GM21723 (cell line): Measurements from ENCODE around the gene ALKBH4.
"Not testable (repeated sequence)": the region's sequence is repeated elsewhere in the genome, so short reads cannot be mapped to it uniquely, and the experiment has no call there.

Experiments
- ATAC-seq: cut with Tn5 transposase; IDR thresholded peaks from one replicate; pipeline ENCODE4 v1.9.1; 2021; ENCODE audit warnings: mild to moderate bottlenecking, moderate library complexity; ENCODE audit not compliant: unreplicated experiment

Gene ALKBH4

DNA sequence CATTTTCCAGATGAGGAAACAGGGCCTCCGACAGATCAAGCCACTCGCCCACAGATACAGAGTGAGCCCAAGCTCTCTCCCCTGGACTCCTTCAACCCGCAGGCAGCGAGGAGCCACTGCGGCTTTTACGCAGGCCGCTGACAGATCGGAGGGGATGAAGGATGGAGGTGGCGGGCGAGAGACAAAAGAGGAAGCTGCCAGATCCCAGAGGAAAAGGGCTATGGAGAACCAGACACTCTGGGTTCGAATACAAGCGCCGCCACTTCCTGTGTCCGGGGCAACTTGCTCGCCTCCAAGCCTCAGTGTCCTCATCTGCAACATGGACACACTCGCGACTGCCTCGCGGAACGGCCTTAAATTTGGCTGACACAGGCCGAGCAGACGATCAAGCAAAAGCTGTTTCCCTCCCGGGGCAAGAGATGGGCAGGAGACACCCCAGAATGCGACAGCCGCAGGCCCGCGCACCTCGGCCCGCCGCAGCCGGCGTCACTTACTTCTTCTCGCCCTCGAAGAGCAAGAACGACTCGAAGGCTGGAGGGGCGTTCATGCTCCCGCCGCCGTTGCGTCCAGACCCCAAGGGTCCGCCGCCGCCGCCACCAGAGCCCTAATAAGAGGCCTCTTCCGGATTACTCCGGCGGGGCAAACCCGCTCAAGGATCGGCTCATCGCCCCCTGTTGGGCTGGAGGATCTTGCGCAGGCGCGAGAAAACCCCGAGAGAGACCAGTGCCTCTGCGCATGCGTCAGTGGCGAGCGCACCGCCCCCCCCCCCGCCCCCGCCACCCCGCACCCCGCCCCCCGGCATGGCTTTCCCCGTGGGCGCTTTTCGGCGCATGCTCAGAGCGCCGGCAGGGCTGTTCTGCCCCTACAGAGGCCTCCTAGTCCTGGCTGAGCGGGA lies 13.9 kb upstream of the ALKBH4 start, which contains the start of gene POLR2J:
Gene POLR2J, minus strand, starts transcription at position 609 of the 895 bp plus-strand sequence. Its CDS starts 62 bp downstream, at position 547.
- peak; percentile 86 for ATAC-seq

DNA sequence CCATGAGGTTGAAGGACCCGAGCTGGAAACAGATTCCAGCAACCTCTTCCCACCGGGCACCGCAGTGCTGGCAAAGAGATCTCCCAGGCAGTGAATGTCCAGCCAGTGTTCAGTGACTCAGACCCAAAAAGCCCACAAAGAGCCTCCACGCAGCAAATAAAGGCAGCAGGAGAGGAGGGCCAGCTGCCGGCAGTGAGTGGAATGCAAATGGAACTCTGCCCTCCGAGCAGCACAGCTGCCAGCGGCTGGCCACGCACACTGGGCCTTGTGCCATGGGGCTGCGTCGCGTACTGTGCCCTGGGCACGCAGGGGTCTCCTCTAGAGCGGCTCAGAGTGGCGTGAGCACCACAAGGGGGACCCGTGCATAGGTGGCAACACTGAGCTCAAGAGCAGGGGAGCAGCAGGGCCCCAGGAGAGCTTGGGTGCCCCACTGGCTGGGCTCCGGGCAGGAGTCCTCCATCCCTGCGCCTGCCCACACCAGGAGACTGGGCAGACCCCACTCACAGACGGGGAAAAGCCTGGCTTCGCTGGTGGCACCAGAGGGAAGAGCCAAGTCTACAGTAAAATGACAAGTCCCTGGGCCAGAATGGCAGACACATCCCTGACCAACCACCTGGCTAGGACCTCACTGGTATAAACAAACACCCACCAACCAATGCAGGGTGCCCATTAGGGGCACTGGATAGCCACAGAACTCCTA lies 10.2 kb upstream of the ALKBH4 start:
- not testable (repeated sequence) for ATAC-seq

DNA sequence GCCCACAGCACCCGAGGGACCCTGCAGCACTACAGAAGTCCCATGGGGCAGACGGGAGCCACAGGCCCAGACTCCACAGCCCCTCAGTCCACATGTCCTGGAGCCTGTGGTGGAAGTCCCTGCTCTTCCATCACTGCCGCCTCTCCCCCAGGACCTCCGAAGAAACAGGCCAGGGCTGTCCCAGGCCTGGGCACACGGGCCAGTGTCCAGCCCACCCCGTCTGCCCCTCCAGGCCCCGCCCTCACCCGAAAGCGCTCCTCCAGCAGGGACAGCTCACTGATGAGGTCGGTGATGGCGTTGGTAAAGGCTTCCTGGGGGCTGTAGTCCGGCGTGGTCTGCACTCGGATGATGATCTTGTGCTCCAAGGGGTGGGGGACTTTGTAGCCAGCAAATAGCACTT lies 9.5 kb upstream of the ALKBH4 start:
- ATAC-seq = not testable (repeated sequence)

DNA sequence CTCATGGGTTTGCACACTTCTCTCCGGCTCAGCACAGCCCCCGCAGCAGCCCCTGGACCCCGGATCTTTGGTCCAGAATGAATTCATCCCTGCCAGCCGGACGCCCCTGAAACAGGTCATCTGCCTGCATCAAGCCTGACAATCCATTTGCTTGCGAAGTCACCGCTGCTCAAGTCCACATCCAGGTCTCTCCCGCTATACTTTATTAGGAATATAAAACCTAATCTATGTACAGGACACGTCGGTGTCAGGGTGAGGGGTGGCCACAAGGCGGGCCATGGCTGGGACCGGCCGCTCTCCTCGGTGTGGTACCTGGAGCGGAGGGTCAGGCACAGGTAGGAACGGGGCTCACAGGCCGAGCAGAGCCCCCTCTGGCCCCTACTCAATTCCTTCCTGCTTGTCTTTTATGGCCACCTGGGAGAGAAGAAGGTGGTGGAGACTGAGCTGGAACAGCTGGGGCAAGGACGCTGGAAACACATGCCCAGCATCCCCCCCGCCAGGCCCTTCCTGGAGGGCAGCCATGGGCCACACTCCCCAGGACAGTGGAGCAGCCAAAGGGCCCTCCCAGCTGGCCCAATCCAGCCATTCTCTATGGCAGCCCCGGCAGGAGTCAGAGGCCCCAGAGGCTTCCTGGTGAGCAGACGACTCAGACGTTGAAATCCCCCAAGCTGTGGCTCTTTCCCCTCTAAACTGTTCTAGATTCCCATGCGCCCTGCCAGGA lies 8.8 kb upstream of the ALKBH4 start:
- ATAC-seq = no peak

DNA sequence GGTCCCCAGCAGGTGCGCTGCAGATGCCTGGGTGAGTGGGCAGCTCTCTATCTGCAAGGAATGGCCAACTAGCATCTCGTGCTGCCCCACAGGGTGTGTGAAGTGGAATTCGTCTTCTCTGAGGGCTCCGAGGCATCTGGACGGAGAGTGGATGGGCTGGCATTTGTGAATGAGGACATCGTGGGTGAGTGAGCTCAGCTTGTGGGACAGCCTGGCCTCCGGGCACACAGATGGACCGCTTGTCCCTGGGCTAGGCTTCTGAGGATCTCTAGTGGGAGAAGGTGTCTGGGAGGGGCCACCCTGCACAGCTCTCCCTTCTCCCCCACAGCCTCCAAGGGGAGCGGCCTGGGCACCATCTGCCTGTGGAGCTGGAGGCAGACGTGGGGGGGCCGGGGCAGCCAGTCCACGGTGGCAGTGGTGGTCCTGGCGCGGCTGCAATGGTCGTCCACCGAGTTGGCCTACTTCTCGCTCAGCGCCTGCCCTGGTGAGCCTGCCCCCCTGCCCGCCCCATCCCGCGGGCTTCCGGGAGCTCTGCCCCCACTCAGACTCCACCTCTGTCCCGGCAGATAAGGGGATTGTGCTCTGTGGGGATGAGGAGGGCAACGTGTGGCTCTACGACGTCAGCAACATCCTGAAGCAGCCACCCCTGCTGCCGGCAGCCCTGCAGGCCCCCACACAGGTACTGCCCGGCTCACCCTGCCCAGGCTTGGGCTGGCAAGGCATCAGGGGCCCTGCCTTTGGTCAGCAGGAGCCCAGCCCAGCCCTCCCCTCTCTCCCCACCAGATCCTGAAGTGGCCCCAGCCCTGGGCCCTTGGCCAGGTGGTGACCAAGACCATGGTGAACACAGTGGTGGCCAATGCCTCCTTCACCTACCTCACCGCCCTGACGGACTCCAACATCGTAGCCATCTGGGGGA lies 7.7 kb upstream of the ALKBH4 start:
- ATAC-seq = no peak

DNA sequence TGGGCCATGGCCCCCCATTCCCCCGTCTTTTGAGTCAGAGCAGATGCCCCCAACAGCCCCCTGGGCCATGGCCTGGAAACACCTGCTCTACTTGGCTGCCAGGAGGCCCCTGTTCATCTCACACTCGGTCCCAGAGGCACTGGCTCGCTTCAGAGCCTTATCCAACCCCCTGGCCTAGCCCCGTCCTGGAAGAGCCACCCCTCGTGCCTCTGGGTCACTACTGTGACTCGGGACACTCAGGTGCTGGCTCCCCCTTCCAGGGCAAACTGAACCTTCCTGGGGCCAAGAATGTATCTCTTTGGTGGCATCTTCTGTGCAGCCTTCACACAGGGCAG lies 7.1 kb upstream of the ALKBH4 start:
- no peak for ATAC-seq

DNA sequence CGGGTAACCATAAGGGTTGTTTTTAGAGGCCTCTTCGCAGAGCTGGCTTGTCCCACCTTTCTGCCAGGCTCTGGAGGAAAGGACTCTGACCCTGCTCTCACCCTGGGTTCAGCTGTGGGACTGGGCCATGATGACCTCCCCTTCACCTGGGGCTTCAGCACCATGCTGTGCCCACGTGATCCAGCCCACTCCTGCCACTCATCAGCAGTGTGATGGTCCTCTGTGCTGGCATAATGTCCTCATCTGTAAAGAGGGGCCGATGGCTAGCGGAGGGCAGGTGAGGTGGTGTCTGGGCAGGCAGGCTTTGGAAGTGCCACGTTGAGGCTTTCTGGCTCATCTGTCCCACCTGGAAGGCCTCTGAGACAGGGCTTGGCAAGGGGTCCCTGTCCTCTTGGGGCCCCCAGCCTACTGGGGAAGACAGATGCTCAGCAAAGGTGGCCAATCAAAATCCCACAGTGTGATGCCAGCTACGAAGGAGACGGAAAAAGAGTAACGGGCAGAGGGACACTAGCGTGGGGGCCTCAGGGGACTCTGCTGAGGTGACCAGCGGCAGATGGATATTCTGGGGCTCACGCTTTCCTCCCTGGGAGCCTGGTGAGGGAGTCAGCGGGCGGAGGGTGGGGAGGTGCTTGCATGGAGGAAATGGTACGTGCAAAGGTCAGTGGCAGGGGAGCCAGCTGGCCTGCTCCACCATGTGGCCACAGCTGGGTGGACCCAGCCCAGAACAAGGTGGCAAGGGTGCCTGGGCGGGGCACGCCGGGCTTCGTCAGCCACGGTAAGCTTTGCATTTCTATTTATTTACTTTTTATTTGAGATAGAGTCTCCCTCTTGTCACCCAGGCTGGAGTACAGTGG lies 5.5 kb upstream of the ALKBH4 start:
- no peak for ATAC-seq

DNA sequence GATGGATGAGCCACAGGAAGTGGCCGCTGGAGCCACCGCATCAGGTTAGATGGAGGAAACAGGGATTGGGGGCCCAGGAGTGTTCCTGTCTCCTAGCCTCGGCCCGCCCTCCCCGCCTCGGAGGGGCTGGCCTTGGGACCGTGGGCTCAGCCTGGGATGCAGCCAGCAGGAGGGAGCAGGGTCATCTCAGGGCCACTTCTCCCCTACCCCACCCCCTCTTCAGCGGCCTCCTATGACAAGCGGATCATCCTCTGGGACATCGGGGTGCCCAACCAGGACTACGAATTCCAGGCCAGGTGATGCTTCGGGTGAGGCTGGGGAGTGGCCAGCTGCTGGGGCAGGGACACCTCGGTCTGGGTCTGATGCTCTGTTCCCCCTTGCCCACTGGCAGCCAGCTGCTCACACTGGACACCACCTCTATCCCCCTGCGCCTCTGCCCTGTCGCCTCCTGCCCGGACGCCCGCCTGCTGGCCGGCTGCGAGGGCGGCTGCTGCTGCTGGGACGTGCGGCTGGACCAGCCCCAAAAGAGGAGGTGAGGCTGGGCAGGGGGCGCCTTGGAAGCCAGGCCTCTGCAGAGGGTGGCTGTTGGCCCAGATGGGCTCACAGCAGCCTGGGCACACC lies 4.8 kb upstream of the ALKBH4 start:
- no peak for ATAC-seq

DNA sequence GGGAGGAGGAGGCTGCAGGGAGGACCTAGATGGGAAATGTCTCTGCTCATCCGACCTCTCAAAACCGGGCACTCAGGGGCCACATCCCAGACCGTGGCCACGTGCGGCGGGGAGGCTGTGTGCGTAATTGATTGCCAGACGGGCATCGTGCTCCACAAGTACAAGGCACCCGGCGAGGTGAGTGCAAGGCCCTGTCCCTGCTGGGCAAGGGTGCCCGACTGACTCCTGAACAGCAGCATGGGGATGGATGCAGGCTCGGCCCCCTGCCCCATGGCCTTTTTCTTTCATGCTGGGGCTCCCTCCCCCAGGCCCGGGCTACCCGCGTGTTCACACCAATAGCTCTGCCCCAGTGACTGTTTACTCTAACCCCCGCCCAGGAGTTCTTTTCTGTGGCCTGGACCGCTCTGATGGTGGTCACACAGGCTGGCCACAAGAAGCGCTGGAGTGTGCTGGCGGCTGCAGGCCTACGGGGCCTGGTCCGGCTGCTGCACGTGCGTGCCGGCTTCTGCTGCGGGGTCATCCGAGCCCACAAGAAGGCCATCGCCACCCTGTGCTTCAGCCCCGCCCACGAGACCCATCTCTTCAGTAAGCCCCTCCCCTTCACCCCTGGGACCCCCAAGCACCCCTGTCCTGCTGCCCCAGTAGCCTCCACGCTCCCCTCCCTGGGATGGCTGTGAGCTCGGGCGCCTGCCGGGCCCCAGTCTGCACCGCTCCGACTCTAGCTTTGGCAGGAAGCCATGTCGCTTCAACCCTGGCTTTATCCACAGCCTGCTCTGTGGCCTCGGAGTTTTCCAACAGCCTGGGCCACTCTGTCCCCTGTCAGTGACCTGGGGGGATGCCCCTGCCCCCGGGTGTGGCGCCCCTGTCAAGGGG lies 4.1 kb upstream of the ALKBH4 start:
- ATAC-seq = no peak

DNA sequence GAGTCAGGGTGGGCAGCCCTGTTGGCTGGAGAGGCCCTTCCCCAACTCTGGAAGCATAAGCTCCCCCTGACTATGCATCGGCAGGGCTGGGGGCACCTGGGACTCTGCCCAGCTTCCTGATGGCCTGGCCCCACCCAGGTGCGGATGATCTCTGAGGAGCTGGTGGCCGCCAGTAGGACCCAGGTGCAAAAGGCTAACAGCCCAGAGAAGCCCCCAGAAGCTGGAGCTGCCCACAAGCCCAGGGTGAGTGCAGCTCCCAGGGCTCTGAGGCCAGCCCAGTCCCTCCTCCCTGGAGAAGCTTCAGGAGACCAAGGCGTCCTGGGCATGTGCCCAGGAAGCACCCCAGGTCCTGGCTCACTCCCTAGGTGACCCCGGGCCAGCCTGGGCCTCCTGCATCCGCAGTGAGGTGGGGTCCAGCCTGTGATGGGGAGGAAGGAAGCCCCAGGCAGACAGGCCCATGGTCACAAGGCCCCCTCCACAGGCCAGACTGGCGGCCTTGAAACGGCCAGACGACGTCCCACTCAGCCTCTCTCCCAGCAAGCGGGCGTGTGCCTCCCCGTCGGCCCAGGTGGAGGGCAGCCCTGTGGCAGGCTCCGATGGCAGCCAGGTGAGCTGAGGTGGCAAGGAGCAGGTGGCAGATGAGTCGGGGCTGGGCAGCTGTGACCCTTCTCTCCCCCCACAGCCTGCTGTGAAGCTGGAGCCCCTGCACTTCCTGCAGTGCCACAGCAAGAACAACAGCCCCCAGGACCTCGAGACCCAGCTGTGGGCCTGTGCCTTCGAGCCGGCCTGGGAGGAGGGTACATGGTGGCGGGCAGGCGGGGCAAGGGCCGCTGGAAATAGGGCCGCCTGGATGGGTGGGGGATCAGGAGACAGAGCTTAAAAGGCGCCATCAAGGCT lies 3.2 kb upstream of the ALKBH4 start:
- ATAC-seq = no peak

DNA sequence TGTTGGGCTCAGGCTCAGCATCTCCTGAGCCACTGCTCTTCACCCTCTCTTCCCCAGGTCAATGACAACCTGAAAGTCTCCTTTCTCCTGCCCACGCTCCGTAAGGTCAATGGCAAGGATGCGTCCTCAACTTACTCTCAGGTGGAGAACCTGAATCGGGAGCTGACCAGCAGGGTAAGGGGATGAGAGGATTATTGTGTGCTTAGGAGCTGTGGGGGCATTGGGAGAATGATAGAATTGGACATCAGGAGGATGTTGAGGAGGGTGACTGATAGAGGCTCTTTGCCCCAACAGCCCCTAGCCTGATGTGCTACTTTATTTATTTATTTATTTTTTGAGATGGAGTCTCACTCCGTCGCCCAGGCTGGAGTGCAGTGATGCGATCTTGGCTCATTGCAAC lies 1.4 kb upstream of the ALKBH4 start:
- no peak for ATAC-seq

DNA sequence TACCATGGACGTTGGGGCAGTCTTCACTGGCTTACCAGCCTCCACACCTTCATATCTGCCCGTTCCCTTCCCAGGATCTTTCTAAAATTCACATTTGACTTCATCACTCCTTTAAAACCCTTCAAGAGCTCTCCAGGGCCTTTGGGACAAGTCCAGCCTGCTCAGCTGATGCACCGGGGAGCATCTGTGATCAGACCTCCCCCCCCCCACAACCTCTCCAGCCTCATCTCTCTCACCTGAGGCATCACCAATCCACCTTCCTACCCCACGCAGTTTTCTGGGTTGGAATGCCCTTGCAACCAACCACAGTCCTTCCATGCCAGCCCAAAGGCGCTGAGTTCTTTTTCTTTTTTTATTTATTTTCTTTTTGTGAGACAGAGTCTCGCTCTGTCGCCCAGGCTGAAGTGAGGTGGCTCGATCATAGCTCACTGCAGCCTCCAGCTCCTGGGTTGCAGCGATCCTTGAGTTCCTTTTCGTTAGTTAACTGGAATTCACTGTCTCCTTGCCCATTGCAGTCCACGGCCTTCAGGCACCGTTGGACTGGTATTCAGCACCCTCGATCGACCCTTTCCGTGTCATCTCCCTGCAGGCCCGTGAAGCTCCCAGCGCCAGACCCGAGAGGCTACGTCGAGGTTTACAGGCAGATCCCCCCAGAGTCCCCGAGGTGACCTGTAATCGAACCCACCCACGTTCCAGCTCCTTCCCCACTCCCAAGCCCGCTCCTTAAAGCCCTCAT lies 654 bp downstream of the ALKBH4 start:
- peak; percentile 5 for ATAC-seq

DNA sequence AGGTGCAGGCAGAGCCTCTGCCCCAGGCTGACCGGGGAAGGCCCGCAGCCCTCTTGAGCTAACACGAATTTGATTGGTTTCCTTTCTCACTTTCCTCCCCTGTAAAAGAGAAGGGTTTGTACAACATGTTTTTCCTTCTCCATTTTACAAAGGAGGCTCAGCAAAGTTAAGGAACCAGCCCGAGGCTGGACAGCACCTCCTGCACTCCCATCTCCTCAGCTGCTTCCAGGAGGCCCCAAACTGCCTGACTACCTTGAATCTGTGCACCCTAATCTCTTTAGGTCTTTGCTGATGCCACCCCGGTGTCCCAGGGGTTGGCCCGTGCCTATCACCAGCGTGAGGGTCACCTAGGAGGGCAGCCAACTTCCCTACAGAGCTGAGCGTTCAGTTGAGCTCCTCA lies 4.2 kb downstream of the ALKBH4 start:
- ATAC-seq = no peak

DNA sequence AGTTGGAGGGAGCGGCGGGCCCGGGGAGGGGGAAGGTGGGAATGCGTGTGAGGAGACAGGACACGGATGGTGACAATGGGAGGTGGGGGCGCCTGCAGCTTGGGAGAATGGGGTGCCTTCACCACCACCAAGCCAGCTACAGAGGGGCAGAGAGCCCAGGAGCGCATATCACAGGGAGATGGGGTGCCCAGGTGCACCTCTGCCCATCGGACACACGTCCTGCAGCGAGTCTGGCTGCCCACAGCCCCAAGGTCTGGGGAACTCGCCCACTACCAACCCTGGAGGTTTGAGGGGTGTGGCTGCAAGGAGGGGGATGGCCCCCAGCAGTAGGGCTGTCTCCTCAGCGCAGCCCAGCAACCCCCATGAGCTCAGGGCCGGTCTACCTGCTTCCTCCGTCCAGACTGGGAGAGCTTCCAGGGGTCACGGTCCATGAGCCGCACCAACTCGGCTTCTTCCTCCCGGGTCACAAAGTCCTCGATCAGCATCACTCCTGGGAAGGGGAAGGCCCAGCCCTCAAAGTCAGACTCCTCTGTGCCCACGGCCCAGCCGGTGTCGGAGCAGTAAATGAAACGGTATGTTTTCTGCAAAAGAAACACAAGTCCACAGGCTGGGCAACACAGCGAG lies 5.3 kb downstream of the ALKBH4 start:
- no peak for ATAC-seq

DNA sequence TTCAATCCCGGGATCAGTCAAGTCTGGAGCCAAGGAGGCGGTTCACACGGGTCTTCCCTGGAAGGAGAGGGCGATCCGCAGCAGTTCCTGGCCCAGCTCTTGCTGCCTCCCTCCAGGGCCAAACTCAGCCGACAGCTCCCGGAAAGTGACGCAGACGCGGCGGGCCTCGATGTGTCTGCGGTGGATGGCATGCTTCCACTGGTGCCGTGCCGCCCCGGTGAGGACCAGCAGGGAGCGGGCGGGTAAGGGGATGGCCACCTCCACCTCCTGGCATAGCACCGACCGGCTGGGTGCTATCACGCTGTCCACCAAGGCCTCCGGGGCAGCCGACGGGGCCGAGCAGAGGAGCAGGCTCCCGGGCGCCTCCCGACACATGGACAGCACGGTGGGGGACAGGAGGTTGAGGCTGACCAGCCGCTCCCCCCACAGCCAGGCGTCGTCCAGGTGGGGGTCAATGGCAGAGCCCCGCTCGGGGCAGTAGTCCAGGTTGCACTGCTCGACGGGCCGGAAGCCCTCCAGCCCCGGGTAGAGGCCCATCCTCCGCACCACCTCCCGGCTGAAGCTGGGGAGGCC lies 7.2 kb downstream of the ALKBH4 start:
- no peak for ATAC-seq

DNA sequence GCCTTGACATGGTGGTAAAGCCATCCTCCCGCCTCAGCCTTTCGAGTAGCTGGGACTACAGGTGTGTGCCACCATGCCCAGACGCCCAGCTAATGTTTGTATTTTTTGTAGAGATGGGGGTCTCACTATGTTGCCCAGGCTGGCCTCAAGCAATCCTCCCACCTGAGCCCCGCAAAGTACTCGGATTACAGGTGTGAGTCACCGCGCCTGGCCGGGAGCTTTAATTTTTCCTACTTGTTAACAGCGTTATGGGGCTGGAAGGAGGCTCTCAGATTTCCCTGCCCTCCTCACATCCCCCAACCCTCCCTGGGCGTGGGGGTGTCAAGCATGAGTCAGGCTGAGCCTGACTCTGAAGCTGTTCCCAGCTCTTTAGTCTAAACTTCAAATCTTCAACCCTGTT lies 8.3 kb downstream of the ALKBH4 start:
- ATAC-seq = no peak
